ENCODE data around the gene FAM83E.

The FAM83E gene

DNA sequence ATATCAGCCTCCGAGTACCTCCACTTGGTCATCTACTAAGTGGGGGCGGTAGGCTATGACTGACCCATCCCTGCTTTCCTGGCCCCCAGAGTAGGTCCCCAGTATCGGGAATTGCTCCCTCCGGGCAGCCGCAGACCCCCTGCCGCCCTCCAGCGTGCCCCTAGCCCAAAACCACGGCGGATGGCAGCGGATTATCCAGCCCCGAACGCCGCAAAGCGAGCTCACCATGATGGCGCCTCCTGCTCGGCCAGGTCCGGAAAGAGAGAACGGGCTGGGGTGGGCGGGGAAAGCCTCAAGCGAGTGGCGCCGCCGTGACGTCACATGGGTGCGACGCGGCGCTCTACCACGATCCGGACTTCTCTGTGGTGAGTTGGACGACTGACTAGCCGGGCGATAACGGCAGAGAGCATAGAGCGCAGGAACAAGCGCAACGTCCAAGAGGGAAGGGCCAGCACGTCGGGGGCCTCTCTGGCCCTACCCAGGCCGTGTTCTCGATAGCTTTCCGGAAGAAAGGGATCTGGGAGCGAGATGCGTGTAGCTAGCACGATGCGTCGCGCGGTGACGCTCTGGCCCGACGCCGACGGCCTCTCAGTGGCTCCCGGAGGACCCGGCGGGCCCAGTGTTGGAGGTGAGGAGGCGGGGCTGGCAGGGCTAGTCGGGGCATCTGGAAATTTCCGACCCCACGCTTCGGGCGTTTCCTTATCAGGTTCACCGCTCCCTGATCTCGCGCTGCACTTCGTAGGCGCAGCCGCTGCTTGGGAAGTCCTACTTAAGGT, 4.2 kb upstream of the FAM83E start, which contains the start of the genes RPL18 and SPHK2:
TSS of gene RPL18 (minus strand) at position 263 of the 776 bp plus-strand sequence. CDS start at position 228, 35 bp downstream.
TSS of gene SPHK2 (plus strand) at position 591 of the 776 bp plus-strand sequence. CDS start 1,009 bp downstream, outside the sequence.
- TF ChIP-seq, protein P1, sequence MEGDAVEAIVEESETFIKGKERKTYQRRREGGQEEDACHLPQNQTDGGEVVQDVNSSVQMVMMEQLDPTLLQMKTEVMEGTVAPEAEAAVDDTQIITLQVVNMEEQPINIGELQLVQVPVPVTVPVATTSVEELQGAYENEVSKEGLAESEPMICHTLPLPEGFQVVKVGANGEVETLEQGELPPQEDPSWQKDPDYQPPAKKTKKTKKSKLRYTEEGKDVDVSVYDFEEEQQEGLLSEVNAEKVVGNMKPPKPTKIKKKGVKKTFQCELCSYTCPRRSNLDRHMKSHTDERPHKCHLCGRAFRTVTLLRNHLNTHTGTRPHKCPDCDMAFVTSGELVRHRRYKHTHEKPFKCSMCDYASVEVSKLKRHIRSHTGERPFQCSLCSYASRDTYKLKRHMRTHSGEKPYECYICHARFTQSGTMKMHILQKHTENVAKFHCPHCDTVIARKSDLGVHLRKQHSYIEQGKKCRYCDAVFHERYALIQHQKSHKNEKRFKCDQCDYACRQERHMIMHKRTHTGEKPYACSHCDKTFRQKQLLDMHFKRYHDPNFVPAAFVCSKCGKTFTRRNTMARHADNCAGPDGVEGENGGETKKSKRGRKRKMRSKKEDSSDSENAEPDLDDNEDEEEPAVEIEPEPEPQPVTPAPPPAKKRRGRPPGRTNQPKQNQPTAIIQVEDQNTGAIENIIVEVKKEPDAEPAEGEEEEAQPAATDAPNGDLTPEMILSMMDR (IDR thresholded peaks at IDR 0.05; ENCODE audit: insufficient read depth, low read depth, low read length, missing control alignments) = peak; percentile 13
- peak within 1 kb of the TSS; percentile 94 for H3K4me3 ChIP-seq (ENCODE audit: low read length)
- DNase-seq (ENCODE audit: low read depth) = peak; percentile 100

- DNase-seq (ENCODE audit: low read depth) = no peak
- peak overlapping the region; percentile 94 for H3K4me3 ChIP-seq (ENCODE audit: low read length)
- TF ChIP-seq, protein P1 (IDR thresholded peaks at IDR 0.05; ENCODE audit: insufficient read depth, low read depth, low read length, missing control alignments) = no peak
These were observed 3.5 kb upstream of the FAM83E start for GRCh38 chr19:48618278-48618915.

DNA sequence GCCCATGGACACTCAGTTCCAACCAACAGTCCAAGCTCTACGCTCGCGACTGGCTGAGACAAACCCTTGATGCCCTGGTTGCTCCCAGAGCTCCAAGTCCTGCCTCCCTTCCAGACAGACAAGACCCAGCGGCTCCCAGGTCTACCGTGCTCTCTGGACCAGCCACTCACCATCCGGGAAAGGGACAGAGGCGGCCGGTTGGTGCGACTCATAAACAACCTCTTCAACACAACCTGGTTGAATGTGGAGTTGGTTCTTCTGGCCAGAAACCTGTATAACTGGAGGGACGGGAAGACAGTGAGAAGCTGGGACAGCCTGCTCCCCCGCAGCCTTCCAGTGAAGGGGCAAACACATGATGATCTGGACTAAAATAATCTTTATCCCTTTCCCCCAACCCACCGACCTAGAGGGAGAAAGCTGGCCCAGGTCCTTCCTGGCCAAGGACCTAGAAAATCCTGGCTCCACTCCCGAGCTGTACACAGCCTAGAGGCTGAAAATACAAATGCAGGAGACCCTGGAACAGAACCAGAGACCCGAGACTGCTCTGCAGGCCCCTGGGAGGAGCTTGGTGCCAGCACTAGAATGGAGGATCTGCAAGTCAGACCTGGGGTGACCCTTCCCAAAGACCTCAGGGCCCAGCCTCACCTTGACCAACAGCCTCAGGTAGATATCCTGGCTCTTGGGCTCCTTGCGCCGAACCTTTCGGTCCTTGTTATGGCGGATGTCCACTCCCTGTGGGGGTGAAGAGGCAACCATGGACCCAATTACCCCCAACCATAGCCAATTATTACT, 2.5 kb upstream of the FAM83E start:
- TF ChIP-seq, protein P1 (IDR thresholded peaks at IDR 0.05; ENCODE audit: insufficient read depth, low read depth, low read length, missing control alignments) = no peak
- DNase-seq (ENCODE audit: low read depth) = peak; percentile 49
- peak overlapping the region; percentile 94 for H3K4me3 ChIP-seq (ENCODE audit: low read length)

- H3K4me3 ChIP-seq (ENCODE audit: low read length) = peak overlapping the region; percentile 94
- TF ChIP-seq, protein P1 (IDR thresholded peaks at IDR 0.05; ENCODE audit: insufficient read depth, low read depth, low read length, missing control alignments) = no peak
These were observed 1.7 kb upstream of the FAM83E start for GRCh38 chr19:48616491-48617056.

GRCh38 chr19:48616041-48616436, 1.2 kb upstream of the FAM83E start:
- H3K4me3 ChIP-seq (ENCODE audit: low read length) = no peak overlapping the region
- TF ChIP-seq, protein P1 (IDR thresholded peaks at IDR 0.05; ENCODE audit: insufficient read depth, low read depth, low read length, missing control alignments) = no peak
- no peak for DNase-seq (ENCODE audit: low read depth)

More at GRCh38 chr19:48616491-48617056, 1.7 kb upstream of the FAM83E start:
- no peak for DNase-seq (ENCODE audit: low read depth)

- no peak for DNase-seq (ENCODE audit: low read depth)
- no peak overlapping the region for H3K4me3 ChIP-seq (ENCODE audit: low read length)
- TF ChIP-seq, protein P1 (IDR thresholded peaks at IDR 0.05; ENCODE audit: insufficient read depth, low read depth, low read length, missing control alignments) = no peak
These were observed 560 bp upstream of the FAM83E start for GRCh38 chr19:48615231-48616040.
